HG02642 (cell line): Measurements from ENCODE around the gene PRRT4.

Experiments
- ATAC-seq: cut with Tn5 transposase; IDR thresholded peaks from one replicate; pipeline ENCODE4 v1.9.1; 2021; ENCODE audit warnings: mild to moderate bottlenecking; ENCODE audit not compliant: unreplicated experiment, poor library complexity

Gene PRRT4

DNA sequence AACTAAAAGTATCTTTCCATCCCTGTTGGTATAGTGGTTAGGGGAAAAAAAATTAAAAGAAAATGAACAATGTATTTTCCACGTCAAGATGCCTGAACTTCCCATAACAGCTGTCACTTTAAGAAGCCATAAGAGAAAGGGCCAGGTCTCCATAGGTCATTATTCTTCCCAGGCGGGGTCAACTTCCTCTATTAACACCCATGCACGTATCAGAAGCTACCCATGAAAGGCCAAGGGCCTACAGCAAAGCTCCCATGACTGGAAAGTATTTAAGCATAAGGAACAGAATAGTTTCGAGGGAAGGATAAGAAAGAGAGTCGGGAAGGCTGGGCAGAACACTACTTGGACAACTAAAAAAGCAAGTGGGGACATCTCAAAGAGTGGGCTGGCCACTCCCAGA lies 57.8 kb downstream of the PRRT4 start:
- no peak for ATAC-seq

DNA sequence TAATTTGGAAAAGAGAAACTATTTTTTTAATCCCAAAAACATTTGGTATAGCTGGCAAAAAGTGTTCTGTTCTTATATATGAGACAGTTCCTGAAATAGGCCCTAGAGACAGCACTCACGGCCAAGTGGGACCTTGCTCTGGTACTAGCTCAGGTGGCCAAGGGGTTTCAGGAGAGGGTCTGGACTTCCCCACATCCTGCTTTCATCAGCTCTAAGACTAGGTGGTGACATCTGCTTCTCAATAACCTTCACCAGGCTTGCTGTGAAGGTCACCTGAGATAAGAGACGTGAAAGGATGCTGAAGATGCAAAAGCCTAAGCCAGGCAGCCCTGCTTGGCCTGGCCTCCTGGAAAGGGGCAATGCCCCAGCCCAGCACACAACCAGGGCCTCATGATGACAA lies 58.4 kb downstream of the PRRT4 start:
- ATAC-seq, result no peak

DNA sequence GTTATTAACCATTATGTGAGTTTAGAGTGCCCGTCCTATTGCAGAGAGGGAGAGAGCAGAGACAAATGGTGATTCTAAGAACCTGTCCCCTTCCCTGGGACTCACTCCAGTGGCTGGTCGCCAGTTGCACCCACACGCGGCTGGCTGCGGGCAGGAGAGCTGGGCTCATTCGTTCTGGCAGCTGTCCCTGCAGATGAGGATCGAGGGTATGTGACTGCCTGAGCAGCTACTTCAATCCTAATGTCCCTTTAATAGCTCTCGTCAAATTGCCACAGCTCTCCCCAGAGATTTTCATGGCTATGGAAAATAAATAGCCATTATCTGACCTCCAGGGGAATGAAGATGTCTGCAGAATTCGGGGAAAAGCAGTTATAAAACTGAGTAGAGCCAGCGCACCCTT lies 59.4 kb downstream of the PRRT4 start:
- ATAC-seq, result no peak
